Nephron progenitor cell (in vitro differentiated cells): ENCODE results near the gene OTX2.

Source experiments
- DNase-seq: peaks from one replicate; pipeline ENCODE4 v3.0.0; 2021
- H3K27ac Mint-ChIP-seq: 2 replicates; pipeline ENCODE4 v1.8.0; 2021; ENCODE audit warnings: mild to moderate bottlenecking, moderate library complexity, mixed read lengths
- H3K27me3 Mint-ChIP-seq: 2 replicates; pipeline ENCODE4 v1.8.0; 2021; ENCODE audit warnings: mild to moderate bottlenecking, low read depth, mixed read lengths; ENCODE audit not compliant: poor library complexity
- H3K36me3 Mint-ChIP-seq: 2 replicates; pipeline ENCODE4 v1.8.0; 2021; ENCODE audit warnings: low read depth, mixed read lengths
- H3K4me1 Mint-ChIP-seq: 2 replicates; pipeline ENCODE4 v1.8.0; 2021; ENCODE audit warnings: mixed read lengths
- H3K4me3 Mint-ChIP-seq: 2 replicates; pipeline ENCODE4 v1.8.0; 2021; ENCODE audit warnings: mild to moderate bottlenecking, moderate library complexity, mixed read lengths
- H3K9me3 Mint-ChIP-seq: 2 replicates; pipeline ENCODE4 v1.8.0; 2021; ENCODE audit warnings: mild to moderate bottlenecking, moderate library complexity, mixed read lengths
- TF ChIP-seq, protein P1 (sequence below): fragments of 200-600 bp; sonication (generic); IDR thresholded peaks from 2 replicates; pipeline ENCODE4 v1.5.0; 2021; ENCODE audit warnings: antibody characterized with exemption

The OTX2 gene

DNA sequence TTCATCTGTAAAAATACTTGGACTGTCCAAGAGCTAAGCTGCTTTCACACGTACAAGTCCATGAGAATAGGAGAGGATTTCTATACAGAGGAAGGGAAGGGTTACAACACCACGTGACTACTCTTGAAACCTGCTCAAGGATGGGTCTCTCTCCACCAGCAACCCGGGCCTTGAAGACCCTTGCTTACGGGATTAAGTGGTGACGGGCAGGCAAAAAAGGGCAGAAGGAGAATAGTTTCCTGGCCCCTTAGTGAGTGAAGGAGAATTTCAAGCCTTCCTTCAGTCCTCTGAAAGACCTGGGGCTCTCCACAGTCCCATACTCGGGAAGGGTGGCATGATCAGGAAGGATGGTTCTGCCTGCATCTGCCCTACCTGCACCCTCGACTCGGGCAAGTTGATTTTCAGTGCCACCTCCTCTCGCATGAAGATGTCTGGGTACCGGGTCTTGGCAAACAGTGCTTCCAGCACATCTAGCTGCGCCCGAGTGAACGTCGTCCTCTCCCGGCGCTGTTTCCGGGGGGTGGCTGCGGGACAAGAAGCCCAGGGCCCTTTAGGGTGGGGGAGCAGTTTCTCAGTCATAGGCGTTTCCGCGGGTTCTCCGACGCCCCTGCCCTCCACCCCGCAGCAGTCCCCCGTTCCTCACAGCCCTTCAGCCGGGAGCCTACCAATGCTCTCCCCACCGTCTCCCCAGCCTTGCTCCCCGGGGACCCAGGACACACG, 6.3 kb downstream of the OTX2 start:
- peaks cover 3% of the 10 kb centered on the region for H3K9me3 Mint-ChIP-seq
- H3K27ac Mint-ChIP-seq = no peak overlapping the region
- DNase-seq = no peak
- H3K36me3 Mint-ChIP-seq = no peaks in the 10 kb centered on the region
- TF ChIP-seq, protein P1, sequence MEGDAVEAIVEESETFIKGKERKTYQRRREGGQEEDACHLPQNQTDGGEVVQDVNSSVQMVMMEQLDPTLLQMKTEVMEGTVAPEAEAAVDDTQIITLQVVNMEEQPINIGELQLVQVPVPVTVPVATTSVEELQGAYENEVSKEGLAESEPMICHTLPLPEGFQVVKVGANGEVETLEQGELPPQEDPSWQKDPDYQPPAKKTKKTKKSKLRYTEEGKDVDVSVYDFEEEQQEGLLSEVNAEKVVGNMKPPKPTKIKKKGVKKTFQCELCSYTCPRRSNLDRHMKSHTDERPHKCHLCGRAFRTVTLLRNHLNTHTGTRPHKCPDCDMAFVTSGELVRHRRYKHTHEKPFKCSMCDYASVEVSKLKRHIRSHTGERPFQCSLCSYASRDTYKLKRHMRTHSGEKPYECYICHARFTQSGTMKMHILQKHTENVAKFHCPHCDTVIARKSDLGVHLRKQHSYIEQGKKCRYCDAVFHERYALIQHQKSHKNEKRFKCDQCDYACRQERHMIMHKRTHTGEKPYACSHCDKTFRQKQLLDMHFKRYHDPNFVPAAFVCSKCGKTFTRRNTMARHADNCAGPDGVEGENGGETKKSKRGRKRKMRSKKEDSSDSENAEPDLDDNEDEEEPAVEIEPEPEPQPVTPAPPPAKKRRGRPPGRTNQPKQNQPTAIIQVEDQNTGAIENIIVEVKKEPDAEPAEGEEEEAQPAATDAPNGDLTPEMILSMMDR = no peak
- no peak overlapping the region for H3K4me3 Mint-ChIP-seq
- H3K27me3 Mint-ChIP-seq = peaks cover 100% of the 10 kb centered on the region
- H3K4me1 Mint-ChIP-seq = peaks cover 19% of the 10 kb centered on the region

DNA sequence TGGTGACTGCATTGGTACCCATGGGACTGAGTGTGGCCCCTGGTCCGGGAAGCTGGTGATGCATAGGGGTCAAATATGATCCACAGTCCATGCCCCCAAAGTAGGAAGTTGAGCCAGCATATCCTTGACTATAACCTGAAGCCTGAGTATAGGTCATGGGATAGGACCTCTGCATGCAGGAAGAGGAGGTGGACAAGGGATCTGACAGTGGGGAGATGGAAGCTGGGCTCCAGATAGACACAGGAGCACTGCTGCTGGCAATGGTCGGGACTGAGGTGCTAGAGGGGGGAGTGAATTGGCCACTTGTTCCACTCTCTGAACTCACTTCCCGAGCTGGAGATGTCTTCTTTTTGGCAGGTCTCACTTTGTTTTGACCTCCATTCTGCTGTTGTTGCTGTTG, 8.4 kb downstream of the OTX2 start:
- Mint-ChIP-seq H3K27me3 (peaks cover 97% of the 10 kb centered on the region), H3K36me3 (no peaks in the 10 kb centered on the region)
- no peak for DNase-seq

DNA sequence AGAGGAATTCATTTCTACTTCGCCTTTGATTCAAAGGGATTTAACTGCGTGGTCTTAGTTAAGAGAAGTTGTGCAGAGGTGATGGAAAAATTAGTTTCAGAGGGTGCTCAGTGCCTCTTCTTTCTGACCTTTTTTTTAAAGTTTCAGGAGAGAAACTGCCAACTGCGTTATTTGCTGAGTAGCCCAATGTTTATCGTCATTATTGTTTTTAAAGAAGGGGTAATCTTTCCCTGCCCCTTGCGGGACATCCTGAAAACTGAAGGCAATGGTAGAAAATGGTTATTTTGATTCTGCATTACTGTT, 11.0 kb downstream of the OTX2 start:
- H3K27ac Mint-ChIP-seq = no peak overlapping the region
- no peaks in the 10 kb centered on the region for H3K36me3 Mint-ChIP-seq
- peaks cover 12% of the 10 kb centered on the region for H3K4me1 Mint-ChIP-seq
- no peak for DNase-seq
- H3K4me3 Mint-ChIP-seq = no peak overlapping the region
- H3K9me3 Mint-ChIP-seq = no peaks in the 10 kb centered on the region
- peaks cover 97% of the 10 kb centered on the region for H3K27me3 Mint-ChIP-seq
- TF ChIP-seq, protein P1 = no peak

More for the DNA sequence above, 8.4 kb downstream of the OTX2 start:
- TF ChIP-seq, protein P1 = no peak
- H3K27ac Mint-ChIP-seq = no peak overlapping the region
- H3K4me1 Mint-ChIP-seq = peaks cover 10% of the 10 kb centered on the region
- H3K9me3 Mint-ChIP-seq = no peaks in the 10 kb centered on the region
- no peak overlapping the region for H3K4me3 Mint-ChIP-seq

DNA sequence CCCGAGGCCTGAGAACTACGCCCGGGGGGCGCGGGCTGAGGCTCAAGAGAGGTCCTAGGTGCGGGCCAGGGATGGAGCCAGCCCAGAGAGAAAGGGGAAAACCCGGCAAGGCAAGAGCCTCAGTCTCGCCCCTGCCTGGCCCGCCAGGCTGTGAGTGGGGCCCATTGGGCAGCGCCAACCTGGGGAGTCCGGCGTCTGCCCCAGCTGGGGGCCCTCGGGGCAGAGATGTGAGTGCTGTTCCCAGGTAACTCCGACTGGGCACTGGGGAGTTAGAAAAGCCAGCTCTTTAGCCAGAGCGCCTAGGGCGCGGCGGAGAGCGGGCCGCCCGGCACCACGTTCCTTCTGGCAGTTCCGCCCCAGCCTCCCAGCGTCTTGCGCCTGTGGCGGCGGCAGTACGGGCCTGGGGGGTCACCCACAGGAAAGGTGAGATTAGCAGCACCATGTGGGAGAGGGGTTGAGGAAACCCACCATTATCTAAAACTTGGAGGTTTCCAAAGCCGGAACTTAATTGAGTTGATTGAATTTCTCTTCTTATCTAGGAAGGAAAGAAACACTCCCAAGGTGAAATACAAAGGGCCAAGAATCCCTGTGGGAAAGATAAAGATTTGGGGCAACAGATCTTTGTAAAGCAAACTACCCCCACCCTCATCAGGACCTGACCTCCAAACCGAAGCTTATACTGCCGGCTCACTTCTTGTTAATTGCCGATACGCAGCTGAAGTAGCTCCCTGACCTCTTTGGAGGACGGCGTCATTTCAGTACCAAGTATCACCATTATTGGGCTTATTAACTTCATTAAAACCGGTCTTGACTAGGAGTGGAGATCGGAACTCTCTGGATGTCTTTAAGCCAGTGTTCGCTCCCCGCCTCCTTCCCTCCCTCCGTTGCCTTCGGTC, 11.6 kb downstream of the OTX2 start:
- DNase-seq = no peak
- peaks cover 12% of the 10 kb centered on the region for H3K4me1 Mint-ChIP-seq
- H3K9me3 Mint-ChIP-seq = no peaks in the 10 kb centered on the region
- no peak overlapping the region for H3K4me3 Mint-ChIP-seq
- H3K36me3 Mint-ChIP-seq = no peaks in the 10 kb centered on the region
- no peak overlapping the region for H3K27ac Mint-ChIP-seq
- peaks cover 97% of the 10 kb centered on the region for H3K27me3 Mint-ChIP-seq
- TF ChIP-seq, protein P1 = no peak

DNA sequence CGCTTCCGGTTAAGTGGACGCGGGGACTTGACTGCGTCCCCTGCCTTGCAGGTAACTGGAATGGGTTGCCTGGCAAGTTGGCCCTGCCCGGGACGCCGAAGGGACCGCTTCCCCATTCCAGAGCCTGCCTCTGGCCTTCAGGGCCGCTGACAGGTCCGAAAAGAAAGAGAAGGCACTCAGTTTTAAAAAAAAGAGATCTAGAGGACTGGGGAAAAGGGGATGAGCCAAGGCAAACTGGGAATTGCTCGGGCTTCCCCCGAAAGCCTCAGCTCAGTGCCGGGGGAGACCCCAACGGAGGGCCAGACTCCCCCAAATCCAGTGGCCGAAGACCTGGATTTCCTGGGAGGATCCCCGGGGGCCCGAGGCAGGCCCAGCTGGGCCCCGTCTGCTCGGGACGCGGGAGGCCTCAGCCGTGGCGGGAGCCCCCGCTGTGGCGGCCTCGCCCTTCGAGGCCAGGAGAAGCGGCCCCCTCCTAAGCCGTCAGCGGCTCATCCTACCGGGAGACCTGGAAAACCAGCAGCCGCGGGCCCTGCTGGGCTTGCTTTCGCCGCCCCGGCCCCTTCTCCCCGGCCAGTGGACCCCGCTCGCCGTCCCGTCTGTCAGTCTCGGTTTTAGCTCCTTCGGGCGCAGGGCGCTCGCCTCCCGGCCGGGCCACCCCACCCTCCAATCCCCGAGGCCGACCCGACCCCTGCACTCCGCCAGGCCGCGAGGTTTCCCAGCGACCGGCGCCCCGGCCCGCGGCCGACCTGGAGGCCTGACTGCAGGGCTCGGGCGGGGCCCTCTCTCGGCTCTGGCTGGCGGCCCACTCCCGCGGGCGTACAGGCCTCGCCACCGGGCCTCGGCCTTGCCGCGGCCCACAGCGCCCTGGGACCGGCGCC, 12.5 kb downstream of the OTX2 start:
- H3K27ac Mint-ChIP-seq = no peak overlapping the region
- H3K36me3 Mint-ChIP-seq = no peaks in the 10 kb centered on the region
- peaks cover 7% of the 10 kb centered on the region for H3K9me3 Mint-ChIP-seq
- DNase-seq = peak; percentile 61
- H3K27me3 Mint-ChIP-seq = peaks cover 97% of the 10 kb centered on the region
- H3K4me3 Mint-ChIP-seq = peak overlapping the region; percentile 50
- TF ChIP-seq, protein P1 = no peak
- H3K4me1 Mint-ChIP-seq = peaks cover 12% of the 10 kb centered on the region
